ENCODE data around the gene MNAT1. TPM values are rescaled to one million over a fixed set of nuclear protein-coding genes. Genes with fewer than 3 reads are reported as not detected.
"Not testable (repeated sequence)": the region's sequence is repeated elsewhere in the genome, so short reads cannot be mapped to it uniquely, and the experiment has no call there.

MNAT1 gene
- total RNA-seq, 1 donor from 2014 or later: 25.5 TPM

GRCh38 chr14:60867503-60868172 is 133.1 kb downstream of the MNAT1 start:
- no peaks in the 10 kb centered on the region for H3K9me3 ChIP-seq
- peaks cover 14% of the 10 kb centered on the region for H3K4me1 ChIP-seq
- no peak overlapping the region for H3K27ac ChIP-seq
- no peak for TF ChIP-seq CTCF (IDR thresholded peaks at IDR 0.05)
- DNase-seq: no peak
- no peak for ATAC-seq
- no peak overlapping the region for H3K4me3 ChIP-seq
- no peaks in the 10 kb centered on the region for H3K27me3 ChIP-seq
- intact Hi-C loops (cut with DNase I): no loop called here
- no peaks in the 10 kb centered on the region for H3K36me3 ChIP-seq

DNA sequence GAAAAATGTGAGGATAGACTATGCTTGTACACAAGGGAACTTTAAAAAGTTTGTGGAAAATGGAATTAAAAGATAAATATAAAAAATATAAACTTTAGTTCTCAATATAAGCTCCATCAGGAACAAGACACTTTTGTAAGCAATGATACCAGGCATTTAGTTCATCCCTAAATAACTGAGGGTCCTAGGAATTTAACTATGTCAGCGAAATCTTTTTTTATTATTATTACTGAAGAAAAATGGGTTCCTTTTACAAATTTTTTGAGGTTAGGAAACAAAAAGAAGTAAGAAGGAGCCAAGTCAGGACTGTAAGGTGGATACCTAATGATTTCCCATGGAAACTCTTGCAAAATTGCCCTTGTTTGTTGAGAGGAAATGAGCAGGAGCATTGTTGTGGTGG is 143.6 kb downstream of the MNAT1 start:
- no peaks in the 10 kb centered on the region for H3K4me1 ChIP-seq
- no peaks in the 10 kb centered on the region for H3K9me3 ChIP-seq
- no peaks in the 10 kb centered on the region for H3K27me3 ChIP-seq
- no peak overlapping the region for H3K27ac ChIP-seq
- DNase-seq (no peak), ATAC-seq (no peak)
- intact Hi-C loops (cut with DNase I): no loop called here
- no peaks in the 10 kb centered on the region for H3K36me3 ChIP-seq
- no peak overlapping the region for H3K4me3 ChIP-seq
- TF ChIP-seq CTCF (IDR thresholded peaks at IDR 0.05): no peak

DNA sequence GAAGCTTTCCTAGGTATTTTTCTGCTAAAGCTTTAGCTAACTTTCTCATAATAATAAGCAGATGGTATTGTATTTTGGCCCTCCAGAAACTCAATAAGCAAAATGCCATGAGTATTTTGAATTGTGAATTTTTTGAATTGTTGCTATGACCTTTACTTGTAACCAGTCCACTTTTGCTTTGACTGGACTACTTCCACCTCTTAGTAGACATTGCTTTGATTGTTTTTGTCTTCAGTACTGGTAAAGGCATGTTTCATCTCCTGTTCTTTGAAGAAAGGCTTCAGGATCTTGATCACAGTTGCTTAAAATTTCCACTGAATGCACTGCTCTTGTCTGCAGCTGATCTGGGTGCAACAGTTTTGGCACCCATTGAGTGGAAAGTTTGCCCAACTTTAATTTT is 144.0 kb downstream of the MNAT1 start:
- DNase-seq (no peak), ATAC-seq (no peak)
- no peak overlapping the region for H3K27ac ChIP-seq
- no peaks in the 10 kb centered on the region for H3K36me3 ChIP-seq
- TF ChIP-seq CTCF (IDR thresholded peaks at IDR 0.05): no peak
- intact Hi-C loops (cut with DNase I): no loop called here
- no peaks in the 10 kb centered on the region for H3K4me1 ChIP-seq
- H3K27me3 ChIP-seq: no peaks in the 10 kb centered on the region
- H3K4me3 ChIP-seq: no peak overlapping the region
- H3K9me3 ChIP-seq: no peaks in the 10 kb centered on the region

DNA sequence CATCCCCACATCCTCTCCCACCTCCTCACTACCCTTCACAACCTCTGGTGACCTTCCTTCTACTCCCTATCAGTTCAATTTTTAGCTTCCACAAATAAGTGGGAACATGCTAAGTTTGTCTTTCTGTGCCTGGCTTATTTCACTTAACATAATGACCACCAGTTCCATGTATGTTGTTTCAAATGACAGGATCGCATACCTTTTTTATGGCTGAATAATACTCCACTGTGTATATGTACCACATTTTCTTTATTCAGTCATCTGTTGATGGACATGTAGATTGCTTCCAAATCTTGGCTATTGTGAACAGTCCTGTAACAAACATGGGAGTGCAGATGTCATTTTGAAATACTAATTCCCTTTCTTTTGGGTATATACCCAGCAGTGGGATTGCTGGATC is 147.7 kb downstream of the MNAT1 start:
- no peak for DNase-seq
- TF ChIP-seq CTCF (IDR thresholded peaks at IDR 0.05): no peak
- Histone ChIP-seq H3K36me3 (no peaks in the 10 kb centered on the region), H3K4me3 (no peak overlapping the region), H3K27me3 (no peaks in the 10 kb centered on the region), H3K4me1 (no peaks in the 10 kb centered on the region), H3K9me3 (no peaks in the 10 kb centered on the region), H3K27ac (no peak overlapping the region)
- ATAC-seq: no peak
- intact Hi-C loops (cut with DNase I): no loop called here

GRCh38 chr14:60884134-60884533 is 149.6 kb downstream of the MNAT1 start:
- ATAC-seq (no peak), DNase-seq (no peak)
- H3K4me1 ChIP-seq: no peaks in the 10 kb centered on the region
- H3K27ac ChIP-seq: no peak overlapping the region
- no peaks in the 10 kb centered on the region for H3K27me3 ChIP-seq
- no peaks in the 10 kb centered on the region for H3K36me3 ChIP-seq
- H3K4me3 ChIP-seq: no peak overlapping the region
- no peak for TF ChIP-seq CTCF (IDR thresholded peaks at IDR 0.05)
- intact Hi-C loops (cut with DNase I): no loop called here
- no peaks in the 10 kb centered on the region for H3K9me3 ChIP-seq

DNA sequence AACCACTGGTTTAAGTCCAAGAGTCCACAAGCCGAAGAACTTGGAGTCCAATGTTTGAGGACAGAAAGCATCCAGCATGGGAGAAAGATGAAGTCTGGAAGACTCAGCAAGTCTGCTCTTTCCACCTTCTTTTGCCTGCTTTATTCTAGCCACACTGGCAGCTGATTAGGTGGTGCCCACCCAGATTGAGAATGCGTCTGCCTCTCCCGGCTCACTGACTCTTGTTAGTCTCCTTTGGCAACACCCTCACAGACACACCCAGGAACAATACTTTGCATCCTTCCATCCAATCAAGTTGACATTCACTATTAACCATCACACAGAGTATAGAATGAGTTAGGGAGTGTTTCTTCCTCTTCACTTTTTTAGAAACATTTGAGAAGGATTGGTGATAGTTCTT is 156.1 kb downstream of the MNAT1 start:
- intact Hi-C loops (cut with DNase I): not testable (repeated sequence)

More for the DNA sequence above, 156.1 kb downstream of the MNAT1 start:
- H3K27ac ChIP-seq, H3K27me3 ChIP-seq, H3K4me3 ChIP-seq, H3K36me3 ChIP-seq, H3K4me1 ChIP-seq, H3K9me3 ChIP-seq, ATAC-seq, DNase-seq: not testable (repeated sequence)

Data from upper lobe of right lung (tissue), 1 donor.